Measurements from ENCODE around the gene B3GNT9.

DNA sequence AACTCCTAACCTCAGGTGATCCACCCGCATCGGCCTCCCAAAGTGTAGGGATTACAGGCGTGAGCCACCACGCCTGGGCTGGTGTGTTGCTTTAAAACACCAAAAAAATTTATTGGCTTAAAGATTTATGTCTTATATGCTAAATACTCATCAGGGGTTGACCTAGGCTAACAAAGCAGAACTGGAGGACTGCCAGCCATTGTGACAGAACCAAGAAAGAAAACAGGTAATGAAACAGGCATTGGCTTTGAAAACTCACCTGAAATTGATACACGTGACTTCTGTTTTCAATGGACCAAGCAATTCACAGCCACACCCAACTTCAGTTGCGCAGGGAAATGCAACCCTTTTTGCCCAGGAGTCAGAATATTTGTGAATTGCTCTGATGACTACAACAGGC lies 46.0 kb downstream of the B3GNT9 start:
- TF ChIP-seq, protein P1, sequence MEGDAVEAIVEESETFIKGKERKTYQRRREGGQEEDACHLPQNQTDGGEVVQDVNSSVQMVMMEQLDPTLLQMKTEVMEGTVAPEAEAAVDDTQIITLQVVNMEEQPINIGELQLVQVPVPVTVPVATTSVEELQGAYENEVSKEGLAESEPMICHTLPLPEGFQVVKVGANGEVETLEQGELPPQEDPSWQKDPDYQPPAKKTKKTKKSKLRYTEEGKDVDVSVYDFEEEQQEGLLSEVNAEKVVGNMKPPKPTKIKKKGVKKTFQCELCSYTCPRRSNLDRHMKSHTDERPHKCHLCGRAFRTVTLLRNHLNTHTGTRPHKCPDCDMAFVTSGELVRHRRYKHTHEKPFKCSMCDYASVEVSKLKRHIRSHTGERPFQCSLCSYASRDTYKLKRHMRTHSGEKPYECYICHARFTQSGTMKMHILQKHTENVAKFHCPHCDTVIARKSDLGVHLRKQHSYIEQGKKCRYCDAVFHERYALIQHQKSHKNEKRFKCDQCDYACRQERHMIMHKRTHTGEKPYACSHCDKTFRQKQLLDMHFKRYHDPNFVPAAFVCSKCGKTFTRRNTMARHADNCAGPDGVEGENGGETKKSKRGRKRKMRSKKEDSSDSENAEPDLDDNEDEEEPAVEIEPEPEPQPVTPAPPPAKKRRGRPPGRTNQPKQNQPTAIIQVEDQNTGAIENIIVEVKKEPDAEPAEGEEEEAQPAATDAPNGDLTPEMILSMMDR (IDR thresholded peaks at IDR 0.05) = no peak
- TF ChIP-seq MAX (IDR thresholded peaks at IDR 0.05) (no peak), RCOR1 (IDR thresholded peaks at IDR 0.05; ENCODE audit: low read depth, low read length) (no peak), RNF2 (IDR thresholded peaks at IDR 0.05; ENCODE audit: borderline replicate concordance, low read depth) (no peak), SREBF2 (IDR thresholded peaks at IDR 0.05) (no peak)
